ENCODE data around the gene PANK1.

DNA sequence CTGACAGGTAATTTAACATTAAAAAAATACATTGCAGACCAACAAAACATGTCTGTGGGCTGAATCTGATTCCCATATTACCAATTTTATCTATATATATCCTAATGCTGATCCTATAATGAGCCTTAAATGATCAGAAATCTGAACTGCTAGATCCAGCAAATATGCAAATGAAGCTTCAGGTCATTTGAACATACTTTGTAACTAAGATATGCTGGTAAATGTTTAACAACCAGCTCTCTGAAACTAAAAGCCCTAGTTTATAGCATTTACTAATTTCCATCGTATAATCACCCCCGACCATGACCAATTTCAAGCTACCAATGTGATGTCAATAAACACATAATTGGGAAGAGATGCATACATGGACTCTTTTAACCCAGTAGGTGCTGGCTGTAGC is 42.1 kb downstream of the PANK1 start:
- TF ChIP-seq CTCF (IDR thresholded peaks at IDR 0.05) (no peak), POLR2AphosphoS5 (IDR thresholded peaks at IDR 0.05) (no peak), EP300 (IDR thresholded peaks at IDR 0.05; ENCODE audit: low read depth) (no peak)

Data from transverse colon (tissue), 4 donors.